Measurements from ENCODE around the gene ZNF507. TPM values are rescaled to one million over a fixed set of nuclear protein-coding genes. Genes with fewer than 3 reads are reported as not detected.

ZNF507 gene
- total RNA-seq, 1 experiment from 2014 or later, result 26.5 TPM

DNA sequence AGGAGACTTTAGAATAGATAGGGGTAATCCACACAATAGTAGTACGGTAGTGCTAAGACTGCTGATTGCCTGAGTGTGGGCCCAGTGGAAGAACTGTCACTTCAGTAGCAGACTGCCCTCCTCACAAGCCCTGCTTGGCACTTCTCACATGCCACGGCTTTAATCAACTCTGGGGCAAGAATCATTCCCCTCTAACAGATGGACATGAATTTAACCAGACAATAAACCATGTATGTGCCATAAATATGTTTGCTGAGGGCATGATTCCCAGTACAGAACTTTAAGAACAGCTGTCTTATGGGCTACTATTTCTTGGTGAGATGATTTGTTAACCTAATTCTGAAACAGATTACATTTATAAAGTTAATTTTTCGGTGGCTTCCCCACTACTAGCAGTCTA is 82.1 kb downstream of the ZNF507 start:
- TF ChIP-seq, protein P1, sequence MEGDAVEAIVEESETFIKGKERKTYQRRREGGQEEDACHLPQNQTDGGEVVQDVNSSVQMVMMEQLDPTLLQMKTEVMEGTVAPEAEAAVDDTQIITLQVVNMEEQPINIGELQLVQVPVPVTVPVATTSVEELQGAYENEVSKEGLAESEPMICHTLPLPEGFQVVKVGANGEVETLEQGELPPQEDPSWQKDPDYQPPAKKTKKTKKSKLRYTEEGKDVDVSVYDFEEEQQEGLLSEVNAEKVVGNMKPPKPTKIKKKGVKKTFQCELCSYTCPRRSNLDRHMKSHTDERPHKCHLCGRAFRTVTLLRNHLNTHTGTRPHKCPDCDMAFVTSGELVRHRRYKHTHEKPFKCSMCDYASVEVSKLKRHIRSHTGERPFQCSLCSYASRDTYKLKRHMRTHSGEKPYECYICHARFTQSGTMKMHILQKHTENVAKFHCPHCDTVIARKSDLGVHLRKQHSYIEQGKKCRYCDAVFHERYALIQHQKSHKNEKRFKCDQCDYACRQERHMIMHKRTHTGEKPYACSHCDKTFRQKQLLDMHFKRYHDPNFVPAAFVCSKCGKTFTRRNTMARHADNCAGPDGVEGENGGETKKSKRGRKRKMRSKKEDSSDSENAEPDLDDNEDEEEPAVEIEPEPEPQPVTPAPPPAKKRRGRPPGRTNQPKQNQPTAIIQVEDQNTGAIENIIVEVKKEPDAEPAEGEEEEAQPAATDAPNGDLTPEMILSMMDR (conservative IDR thresholded peaks at IDR 0.05), result no peak
- TF ChIP-seq EZH2 (IDR thresholded peaks at IDR 0.05; ENCODE audit: low read depth), result no peak
- intact Hi-C loops (cut with micrococcal nuclease; ENCODE audit: unreplicated experiment), result no loop called here
- Histone ChIP-seq H2AFZ (no peak overlapping the region), H4K20me1 (ENCODE audit: insufficient read depth) (no peaks in the 10 kb centered on the region), H3K4me3 (no peak overlapping the region), H3F3A (ENCODE audit: insufficient read depth, low read depth) (no peaks in the 10 kb centered on the region), H3K4me2 (no peak overlapping the region), H3K79me2 (ENCODE audit: low read depth) (no peaks in the 10 kb centered on the region), H3K27me3 (ENCODE audit: insufficient read depth, low read depth) (no peaks in the 10 kb centered on the region), H3K27ac (no peak overlapping the region), H3K36me3 (ENCODE audit: low read depth) (no peaks in the 10 kb centered on the region), H3K4me1 (replicated peaks; ENCODE audit: insufficient read depth) (no peaks in the 10 kb centered on the region), H3K9me2 (ENCODE audit: insufficient read depth) (0 out of 2 replicates have a peak, but pooled peaks cover 3% of the 10 kb centered on the region), H3K9me3 (ENCODE audit: insufficient read depth, low read depth) (no peaks in the 10 kb centered on the region)
- BruUV-seq (replicated peaks), result no TSS peak
- CTCF ChIA-PET, result no interaction called here
- POLR2A ChIA-PET (ENCODE audit: unreplicated experiment), result no interaction called here
- no peak for DNase-seq

DNA sequence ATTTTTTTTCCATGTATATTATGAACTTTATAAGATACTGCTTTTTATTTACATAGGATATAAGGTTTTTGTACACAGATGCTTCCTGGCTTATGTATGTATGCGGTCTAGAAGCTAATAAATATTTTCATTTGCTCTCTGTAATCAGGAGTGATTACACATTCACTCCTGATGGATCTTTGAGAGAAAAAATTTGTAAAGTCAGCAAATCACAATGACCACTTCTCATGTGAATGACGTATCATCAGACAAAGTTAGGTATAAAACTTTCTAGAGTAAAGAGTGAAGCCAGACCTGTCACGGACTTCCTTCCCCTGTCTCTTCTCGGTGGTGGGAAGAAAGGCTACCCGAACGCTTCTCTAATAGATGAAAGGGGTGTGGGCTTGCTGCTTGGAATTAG is 91.3 kb downstream of the ZNF507 start:
- no peaks in the 10 kb centered on the region for H3K27me3 ChIP-seq (ENCODE audit: insufficient read depth, low read depth)
- DNase-seq, result no peak
- ChIA-PET CTCF (no interaction called here), POLR2A (ENCODE audit: unreplicated experiment) (no interaction called here)
- H3K79me2 ChIP-seq (ENCODE audit: low read depth), result no peaks in the 10 kb centered on the region
- 0 out of 2 replicates have a peak, but pooled peaks cover 10% of the 10 kb centered on the region for H3K36me3 ChIP-seq (ENCODE audit: low read depth)
- H3K9me3 ChIP-seq (ENCODE audit: insufficient read depth, low read depth), result no peaks in the 10 kb centered on the region
- H4K20me1 ChIP-seq (ENCODE audit: insufficient read depth), result no peaks in the 10 kb centered on the region
- no peak overlapping the region for H2AFZ ChIP-seq
- no peaks in the 10 kb centered on the region for H3F3A ChIP-seq (ENCODE audit: insufficient read depth, low read depth)
- no peaks in the 10 kb centered on the region for H3K4me1 ChIP-seq (replicated peaks; ENCODE audit: insufficient read depth)
- no peak for TF ChIP-seq EZH2 (IDR thresholded peaks at IDR 0.05; ENCODE audit: low read depth)
- TF ChIP-seq, protein P1 (conservative IDR thresholded peaks at IDR 0.05), result no peak
- H3K4me2 ChIP-seq, result no peak overlapping the region
- intact Hi-C loops (cut with micrococcal nuclease; ENCODE audit: unreplicated experiment), result no loop called here
- no peaks in the 10 kb centered on the region for H3K9me2 ChIP-seq (ENCODE audit: insufficient read depth)
- BruUV-seq (replicated peaks), result no TSS peak
- H3K4me3 ChIP-seq, result no peak overlapping the region
- H3K27ac ChIP-seq, result no peak overlapping the region

DNA sequence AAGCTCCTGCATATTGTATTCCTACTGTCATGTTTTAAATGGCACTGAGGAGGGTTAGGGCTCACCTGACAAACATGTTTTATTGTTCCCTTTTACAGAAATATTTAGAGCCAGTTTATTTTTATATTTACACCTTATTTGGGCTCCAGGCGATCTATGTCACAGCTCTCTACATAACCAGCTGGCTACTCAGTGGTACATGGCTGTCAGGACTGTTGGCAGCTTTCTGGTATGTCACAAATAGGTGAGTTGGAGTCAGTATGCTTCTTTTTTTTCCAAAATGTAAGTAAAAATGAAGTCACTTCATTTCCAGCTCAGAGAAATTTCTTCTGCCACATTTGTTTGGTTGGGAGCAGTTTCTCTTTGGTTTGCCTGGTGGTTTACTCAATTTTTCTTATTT is 91.7 kb downstream of the ZNF507 start:
- ChIA-PET CTCF (no interaction called here), POLR2A (ENCODE audit: unreplicated experiment) (no interaction called here)
- no peaks in the 10 kb centered on the region for H3K9me3 ChIP-seq (ENCODE audit: insufficient read depth, low read depth)

More for the DNA sequence above, 91.7 kb downstream of the ZNF507 start:
- no peak overlapping the region for H3K4me3 ChIP-seq
- H4K20me1 ChIP-seq (ENCODE audit: insufficient read depth), result no peaks in the 10 kb centered on the region
- no TSS peak for BruUV-seq (replicated peaks)
- DNase-seq, result no peak
- intact Hi-C loops (cut with micrococcal nuclease; ENCODE audit: unreplicated experiment), result no loop called here
- H3F3A ChIP-seq (ENCODE audit: insufficient read depth, low read depth), result no peaks in the 10 kb centered on the region
- no peak overlapping the region for H3K4me2 ChIP-seq
- TF ChIP-seq, protein P1 (conservative IDR thresholded peaks at IDR 0.05), result no peak
- no peak overlapping the region for H3K27ac ChIP-seq
- no peak overlapping the region for H2AFZ ChIP-seq
- H3K79me2 ChIP-seq (ENCODE audit: low read depth), result no peaks in the 10 kb centered on the region
- H3K27me3 ChIP-seq (ENCODE audit: insufficient read depth, low read depth), result no peaks in the 10 kb centered on the region
- no peaks in the 10 kb centered on the region for H3K9me2 ChIP-seq (ENCODE audit: insufficient read depth)
- H3K36me3 ChIP-seq (ENCODE audit: low read depth), result 0 out of 2 replicates have a peak, but pooled peaks cover 10% of the 10 kb centered on the region
- H3K4me1 ChIP-seq (replicated peaks; ENCODE audit: insufficient read depth), result no peaks in the 10 kb centered on the region

Other genes starting within 250 kb of the ZNF507 start
- gene DPY19L3, start 60.2 kb downstream of the ZNF507 start, total RNA-seq (2021), result 22.3 and 29.0 TPM in 2 replicates
- gene PDCD5, start 235.6 kb downstream of the ZNF507 start, total RNA-seq (2021), result 84.4 and 127 TPM in 2 replicates